ENCODE measurements around the gene ORC5.

ORC5 gene

DNA sequence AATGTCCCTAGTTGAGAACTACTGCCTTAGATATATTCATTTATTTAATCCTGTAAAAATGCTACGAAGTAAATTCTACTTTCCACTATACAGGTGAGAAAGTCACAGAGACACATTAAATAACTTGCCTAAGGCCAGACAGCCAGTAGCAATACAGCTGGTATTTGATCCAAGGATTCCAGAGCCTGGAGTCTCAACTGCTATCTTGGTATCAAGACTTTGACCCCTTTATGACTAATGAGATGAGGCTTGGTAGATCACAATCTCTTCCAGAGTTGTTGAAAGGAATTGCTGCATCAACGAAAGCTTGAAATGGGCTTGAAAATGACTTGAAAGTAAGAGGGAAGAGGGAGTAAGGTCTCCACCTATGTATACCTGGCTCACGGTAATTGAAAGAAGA, 83.3 kb downstream of the ORC5 start:
- no peak for DNase-seq

GRCh38 chr7:104123786-104124185, 84.0 kb downstream of the ORC5 start:
- DNase-seq = peak; percentile 25

DNA sequence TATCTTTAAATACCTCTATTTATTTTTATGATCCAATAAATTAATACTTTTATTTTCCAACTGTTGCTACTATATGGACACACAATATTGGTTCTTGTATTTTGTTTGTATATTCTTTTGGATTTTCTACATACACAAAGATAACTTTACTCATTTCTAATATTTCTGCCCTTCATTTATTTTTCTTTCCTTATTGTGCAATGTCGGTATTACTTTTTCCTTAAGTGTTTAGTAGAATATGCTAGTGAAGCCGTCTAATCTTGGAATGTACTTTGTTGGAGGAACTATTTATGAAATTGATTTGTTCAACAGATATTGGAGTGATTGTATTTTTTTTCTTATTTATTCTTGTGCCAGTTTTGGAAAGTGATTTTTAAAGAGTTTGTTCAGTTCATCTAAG, 94.0 kb downstream of the ORC5 start:
- no peak for DNase-seq

DNA sequence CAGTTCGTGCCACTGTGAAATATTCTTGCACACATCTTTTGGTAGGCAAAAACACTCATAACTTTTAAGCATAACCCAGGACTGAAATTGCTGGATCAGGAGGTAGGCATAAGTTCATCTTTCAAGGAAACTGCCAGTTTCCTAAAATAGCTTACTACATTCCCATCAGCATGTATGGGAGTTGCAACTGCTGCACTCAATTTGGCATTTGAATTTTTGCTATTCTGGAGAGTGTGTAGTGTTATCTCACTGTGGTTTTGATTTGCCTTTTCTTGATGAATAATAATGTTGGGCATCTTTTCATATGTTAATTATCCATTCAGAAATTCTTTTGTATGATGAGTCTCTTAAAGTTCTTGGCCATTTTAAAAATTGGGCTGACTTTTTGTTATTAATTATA, 95.2 kb downstream of the ORC5 start:
- no peak for DNase-seq

GRCh38 chr7:104111271-104111670, 96.5 kb downstream of the ORC5 start:
- DNase-seq = no peak

GRCh38 chr7:104106108-104106905, 101.5 kb downstream of the ORC5 start:
- no peak for DNase-seq

- DNase-seq = no peak
These were observed 108.9 kb downstream of the ORC5 start for GRCh38 chr7:104098890-104099289.

DNA sequence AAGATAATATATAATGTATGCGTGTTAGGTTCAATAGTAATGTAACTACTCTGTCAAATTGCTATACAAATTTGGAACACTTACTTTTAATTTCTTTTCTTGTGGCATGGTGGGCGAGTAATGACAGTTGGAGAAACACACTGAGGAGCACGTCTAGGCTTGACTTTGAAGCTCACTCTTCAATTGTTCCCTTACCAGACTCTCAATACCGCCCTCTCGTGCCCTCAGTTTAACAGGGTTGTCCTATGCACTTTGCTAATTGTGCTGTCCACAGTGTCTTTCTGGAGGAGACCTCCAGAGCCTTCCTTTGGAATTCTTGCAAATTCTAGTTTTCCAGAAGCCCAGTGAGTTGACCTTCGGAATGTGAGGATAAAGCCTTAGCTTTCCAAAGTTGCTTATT, 111.1 kb downstream of the ORC5 start:
- DNase-seq = peak; percentile 33

DNA sequence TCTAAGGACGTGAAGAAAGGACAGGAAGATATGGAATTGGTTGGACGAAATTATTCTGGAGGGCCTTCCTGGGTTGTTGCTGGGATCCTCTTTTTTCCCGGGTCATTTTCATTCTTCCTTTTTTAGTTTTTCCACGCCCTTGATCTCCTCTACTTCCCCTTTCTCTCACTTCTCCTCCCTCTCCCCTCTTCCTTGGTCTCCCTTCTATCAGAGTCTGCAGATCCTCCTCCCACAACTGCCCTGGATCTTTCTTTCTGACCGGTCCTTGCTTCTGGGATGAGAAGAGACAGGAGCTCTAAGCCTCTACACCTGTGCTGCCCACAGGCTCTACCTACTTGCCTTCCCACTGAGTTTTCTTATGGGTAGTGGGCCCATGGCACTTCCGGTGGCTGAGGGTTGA, 114.7 kb downstream of the ORC5 start:
- no peak for DNase-seq

DNA sequence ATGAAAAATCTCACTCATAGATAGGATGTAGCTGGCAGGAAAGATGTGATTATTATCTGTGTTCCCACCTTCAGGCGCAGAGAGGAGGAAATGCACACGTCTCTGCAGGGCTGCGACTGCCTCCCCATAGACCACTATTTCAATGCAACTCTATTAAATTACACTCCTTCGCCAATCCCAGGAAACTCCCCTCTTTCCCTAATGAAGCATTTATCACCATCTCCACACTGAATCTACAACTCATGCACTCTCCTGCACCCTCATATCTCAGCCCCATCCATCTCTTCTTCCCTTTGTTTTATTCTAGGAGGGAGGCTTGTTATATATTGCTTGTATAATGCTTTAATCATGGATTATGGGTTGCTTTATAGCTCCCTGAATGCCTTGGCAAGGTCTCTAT, 116.6 kb downstream of the ORC5 start:
- no peak for DNase-seq

DNA sequence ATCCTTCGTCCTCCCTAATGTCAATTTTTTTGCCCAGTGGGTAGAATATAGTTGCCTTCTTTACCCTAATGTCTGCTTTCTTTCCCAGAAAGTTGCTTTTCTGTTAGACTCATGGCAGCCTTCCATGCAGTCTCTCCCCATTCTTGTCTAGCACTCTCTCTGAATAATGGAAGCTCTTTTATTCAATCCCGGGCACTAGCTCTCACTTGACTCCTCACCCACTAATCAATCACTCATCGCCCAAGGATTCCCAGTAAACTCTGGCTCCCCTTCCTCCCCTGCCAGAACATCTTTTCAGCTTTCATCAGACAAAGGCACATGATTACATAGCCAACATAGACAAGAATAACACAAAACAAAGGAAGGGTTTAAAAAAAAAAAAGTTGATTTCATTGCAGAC, 118.2 kb downstream of the ORC5 start:
- DNase-seq = no peak

- DNase-seq = no peak
These were observed 118.8 kb downstream of the ORC5 start for GRCh38 chr7:104089061-104089460.
